ENCODE results near the gene XKR8.

XKR8 gene

GRCh38 chr1:27956761-27957160 is 3.0 kb upstream of the XKR8 start:
- no peak for DNase-seq

GRCh38 chr1:27957655-27958054 is 2.1 kb upstream of the XKR8 start:
- DNase-seq: no peak

GRCh38 chr1:27958513-27958912 is 1.3 kb upstream of the XKR8 start:
- DNase-seq: no peak

GRCh38 chr1:27960762-27961645 is 1.2 kb downstream of the XKR8 start:
- no peak for DNase-seq

- DNase-seq: no peak
Measured at GRCh38 chr1:27961646-27962221, 2.0 kb downstream of the XKR8 start.

- DNase-seq: no peak
Measured at GRCh38 chr1:27963393-27963792, 3.6 kb downstream of the XKR8 start.

GRCh38 chr1:27966402-27967105 is 6.8 kb downstream of the XKR8 start:
- DNase-seq: no peak

GRCh38 chr1:27967106-27967883 is 7.5 kb downstream of the XKR8 start:
- no peak for DNase-seq

- no peak for DNase-seq
Measured at GRCh38 chr1:27967884-27968466, 8.2 kb downstream of the XKR8 start.

- no peak for DNase-seq
Measured at GRCh38 chr1:27968692-27969091, 8.9 kb downstream of the XKR8 start.

- no peak for DNase-seq
Measured at GRCh38 chr1:27970401-27970800, 10.6 kb downstream of the XKR8 start.

GRCh38 chr1:27971674-27972073 is 11.9 kb downstream of the XKR8 start:
- DNase-seq: no peak

GRCh38 chr1:27972141-27972540 is 12.4 kb downstream of the XKR8 start:
- no peak for DNase-seq

- no peak for DNase-seq
Measured at GRCh38 chr1:27973771-27974416, 14.1 kb downstream of the XKR8 start.

GRCh38 chr1:27974417-27974781 is 14.6 kb downstream of the XKR8 start:
- no peak for DNase-seq

GRCh38 chr1:27979151-27979858 is 19.5 kb downstream of the XKR8 start:
- peak; percentile 86 for DNase-seq

GRCh38 chr1:27979859-27980201 is 20.1 kb downstream of the XKR8 start:
- no peak for DNase-seq

- no peak for DNase-seq
Measured at GRCh38 chr1:27980216-27980845, 20.6 kb downstream of the XKR8 start.

- DNase-seq: no peak
Measured at GRCh38 chr1:27981145-27981544, 21.4 kb downstream of the XKR8 start.

GRCh38 chr1:27990920-27991537 is 31.3 kb downstream of the XKR8 start:
- DNase-seq: no peak

- no peak for DNase-seq
Measured at GRCh38 chr1:27992276-27992675, 32.5 kb downstream of the XKR8 start.
